KBM-7 (cell line): ENCODE results near the gene FAM76B.

Experiments used
- DNase-seq: peaks from one replicate; pipeline ENCODE4 v3.0.0-alpha.2; 2015
- in situ Hi-C: fragments of 300-500 bp; cut with MboI; formaldehyde crosslinking; loops from 2 replicates; pipeline ENCODE4 v1.14.3; 2020; ENCODE audit warnings: low sequenced_read_pairs, low pct_unique_long_range_greater_than_20kb, mixed read lengths

FAM76B gene

DNA sequence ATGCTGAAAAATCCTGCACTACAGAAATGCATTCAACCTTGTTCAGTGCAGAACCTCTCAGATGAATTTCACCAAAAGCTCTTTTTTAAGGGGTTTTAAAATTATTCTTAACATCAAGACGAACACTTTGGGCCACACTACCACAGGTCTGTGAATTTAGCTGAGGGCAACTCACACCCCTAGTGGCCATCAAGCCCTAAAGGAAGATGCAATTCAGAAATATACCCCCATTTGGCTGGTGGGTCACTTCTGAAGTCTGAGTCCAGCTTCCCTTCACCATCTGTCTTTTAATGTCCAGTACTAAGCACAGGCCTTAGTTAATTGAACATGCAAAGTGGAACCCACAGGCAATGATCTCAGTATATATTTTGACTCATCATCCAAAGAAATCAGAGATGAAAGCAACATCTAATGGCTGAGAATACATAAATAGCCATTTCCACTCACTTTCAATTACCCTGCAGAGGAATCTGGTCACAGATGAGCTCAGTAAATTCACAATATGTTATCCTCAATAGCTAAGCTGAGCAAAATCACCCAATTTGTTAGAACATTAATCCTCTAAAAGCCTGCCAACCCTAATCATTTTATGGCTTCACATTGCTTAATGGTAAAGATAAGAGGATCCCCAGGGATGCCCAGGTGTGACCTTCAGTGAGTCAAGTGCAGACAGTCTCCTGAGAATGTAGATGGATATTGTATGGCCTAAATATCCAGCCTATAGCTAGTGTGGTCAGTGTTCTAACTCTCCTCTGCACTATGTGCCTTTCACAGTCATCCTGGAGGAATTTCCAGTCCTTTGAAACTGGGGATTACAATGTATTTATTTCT lies 50.3 kb downstream of the FAM76B start:
- in situ Hi-C loops: no loop called here
- DNase-seq: no peak

DNA sequence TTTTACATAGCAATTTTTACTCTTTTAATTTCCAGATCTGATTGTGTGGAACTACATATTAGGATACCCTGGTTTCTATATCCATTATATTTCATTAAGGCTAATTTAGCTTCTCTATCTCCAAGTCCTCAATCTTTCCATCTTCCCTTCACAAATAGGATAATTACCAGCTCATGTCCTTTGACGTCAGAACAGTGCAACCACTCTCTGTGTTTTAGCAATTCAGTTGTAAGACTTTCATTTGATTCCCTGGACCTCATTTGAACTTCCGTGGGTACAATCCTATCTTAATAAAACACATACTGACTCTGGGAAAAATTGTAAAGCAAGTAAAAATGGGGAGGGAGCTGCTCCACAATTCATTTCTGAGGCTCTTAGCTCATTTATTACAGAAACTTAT lies 52.8 kb downstream of the FAM76B start:
- in situ Hi-C loops: no loop called here

DNA sequence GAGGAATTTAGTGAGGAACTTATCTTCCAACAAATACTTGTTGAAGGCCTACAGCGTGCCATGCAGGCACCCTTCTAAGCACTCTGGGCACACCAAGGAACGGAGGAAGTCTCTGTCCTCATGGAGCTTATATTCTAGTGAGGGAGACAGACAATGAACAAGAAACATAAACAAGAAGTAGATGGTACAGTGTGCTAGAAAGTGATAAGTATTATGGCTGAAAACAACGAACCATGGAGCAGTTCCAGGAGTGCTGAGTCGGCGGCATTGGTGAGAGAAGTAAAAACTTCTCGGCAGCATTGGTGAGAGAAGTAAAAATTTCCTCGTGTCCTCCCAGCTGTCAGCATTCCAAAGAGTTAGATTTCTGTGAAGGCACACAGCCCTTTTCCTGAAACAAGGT lies 53.2 kb downstream of the FAM76B start:
- in situ Hi-C loops: no loop called here
- DNase-seq: no peak

More for the DNA sequence above, 52.8 kb downstream of the FAM76B start:
- no peak for DNase-seq

DNA sequence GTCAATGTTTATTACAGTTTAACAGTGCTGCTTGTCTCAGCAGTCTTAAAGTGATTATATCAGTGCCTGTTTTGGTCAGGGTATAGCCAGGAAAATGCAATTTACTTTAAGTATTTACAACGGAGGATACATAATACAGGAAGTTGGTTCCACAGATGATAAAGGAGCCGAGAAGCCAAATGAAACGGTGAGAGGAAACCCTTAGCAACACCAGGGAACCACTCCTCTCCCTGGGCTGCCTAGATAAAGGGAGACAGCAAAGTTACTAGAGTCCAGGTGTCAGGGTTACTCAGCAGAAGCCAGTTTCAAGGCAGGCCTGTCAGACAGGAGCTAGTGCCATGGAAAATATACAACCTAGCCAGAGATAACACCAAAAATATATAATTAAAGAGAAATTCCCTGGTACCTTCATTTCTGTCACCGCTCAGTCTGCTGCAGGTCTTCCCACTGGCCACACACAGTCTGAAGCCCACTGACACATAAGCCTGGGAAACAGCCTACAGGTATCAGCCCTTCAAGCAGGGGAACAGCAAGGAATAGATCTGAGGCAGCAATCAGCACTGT lies 55.5 kb downstream of the FAM76B start:
- in situ Hi-C loops: no loop called here
- DNase-seq: peak; percentile 24

DNA sequence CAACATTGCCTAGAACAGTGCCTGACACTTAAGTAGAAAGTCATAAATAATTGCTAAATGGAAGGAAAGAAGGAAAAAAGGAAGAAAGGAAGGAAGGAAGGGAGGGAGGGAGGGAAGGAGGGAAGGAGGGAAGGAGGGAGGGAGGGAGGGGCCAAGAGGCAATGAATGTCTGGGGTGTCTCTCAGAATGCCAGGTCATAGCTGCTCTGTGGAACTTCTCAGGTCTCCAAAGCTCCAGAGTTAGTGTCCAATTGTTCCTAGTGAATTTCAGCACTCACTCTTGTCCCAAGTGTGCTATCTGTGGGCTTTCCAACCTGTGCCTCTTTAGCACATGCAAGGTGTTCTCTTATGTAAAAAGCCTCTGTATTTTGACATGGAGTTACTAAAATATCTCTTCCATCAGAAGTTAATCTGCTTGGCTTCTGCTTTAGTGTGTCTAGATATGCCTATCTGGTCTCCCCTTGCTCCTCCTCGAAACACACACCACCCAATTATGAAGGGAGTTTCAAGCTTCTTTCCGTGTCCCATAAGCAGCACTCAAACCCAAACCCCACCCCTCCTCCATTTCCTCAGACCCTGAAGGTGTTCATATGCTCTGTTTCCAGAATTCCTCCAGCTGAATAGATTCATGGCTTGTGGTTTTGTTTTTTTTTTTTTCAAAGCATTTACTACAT lies 56.5 kb downstream of the FAM76B start:
- in situ Hi-C loops: no loop called here

DNA sequence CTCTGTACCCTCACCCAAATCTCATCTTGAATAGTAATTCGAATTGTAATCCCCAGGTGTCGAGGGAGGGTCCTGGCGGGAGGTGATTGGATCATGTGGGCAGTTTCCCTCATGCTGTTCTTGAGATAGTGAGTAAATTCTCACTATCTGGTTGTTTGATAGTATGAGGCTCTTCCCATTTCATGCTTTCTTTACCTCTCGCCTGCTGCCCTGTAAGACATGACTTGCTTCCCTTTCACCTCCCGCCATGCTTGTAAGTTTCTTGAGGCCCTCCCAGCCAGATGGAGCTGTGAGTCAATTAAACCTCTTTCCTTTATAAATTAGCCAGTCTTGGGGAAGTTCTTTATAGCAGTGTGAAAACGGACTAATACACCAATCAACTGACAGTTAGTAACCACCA lies 60.1 kb downstream of the FAM76B start:
- in situ Hi-C loops: no loop called here
- no peak for DNase-seq

More for the DNA sequence above, 56.5 kb downstream of the FAM76B start:
- no peak for DNase-seq

DNA sequence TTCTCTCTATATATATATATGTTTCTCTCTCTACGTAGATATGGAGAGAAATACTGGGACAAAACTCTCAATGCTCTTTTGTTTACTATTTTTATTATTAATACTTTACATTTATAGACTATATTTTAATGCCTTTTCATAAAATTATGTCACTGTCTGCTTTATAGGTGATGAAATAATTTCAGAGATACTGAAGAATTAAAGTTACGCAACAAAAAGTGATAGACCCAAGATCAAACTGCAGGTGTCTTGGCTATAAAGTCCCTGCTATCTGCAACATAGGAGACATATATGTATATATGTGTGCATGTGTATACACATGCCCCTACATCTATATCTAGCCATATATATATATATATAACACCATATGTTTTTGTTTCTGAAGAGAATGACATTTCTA lies 60.8 kb downstream of the FAM76B start:
- DNase-seq: no peak
- in situ Hi-C loops: no loop called here

DNA sequence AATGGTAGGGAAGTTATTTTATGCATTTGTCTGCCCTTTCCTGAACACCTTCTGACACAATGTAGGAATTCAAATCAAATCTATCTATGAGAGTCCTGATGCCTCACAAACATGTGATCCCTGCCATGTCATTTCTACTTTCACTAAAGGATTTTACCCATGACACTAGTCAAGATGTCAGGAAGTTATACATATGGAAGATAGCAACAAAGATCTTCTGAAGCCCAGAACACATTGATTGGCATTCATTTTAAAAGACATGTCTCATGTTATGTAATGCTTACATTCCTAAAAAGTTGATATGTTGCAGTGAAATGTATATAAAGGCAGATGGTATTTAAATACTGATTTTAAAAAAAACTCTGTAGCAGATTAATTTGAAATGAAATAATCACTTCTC lies 61.5 kb downstream of the FAM76B start:
- in situ Hi-C loops: no loop called here
- no peak for DNase-seq

DNA sequence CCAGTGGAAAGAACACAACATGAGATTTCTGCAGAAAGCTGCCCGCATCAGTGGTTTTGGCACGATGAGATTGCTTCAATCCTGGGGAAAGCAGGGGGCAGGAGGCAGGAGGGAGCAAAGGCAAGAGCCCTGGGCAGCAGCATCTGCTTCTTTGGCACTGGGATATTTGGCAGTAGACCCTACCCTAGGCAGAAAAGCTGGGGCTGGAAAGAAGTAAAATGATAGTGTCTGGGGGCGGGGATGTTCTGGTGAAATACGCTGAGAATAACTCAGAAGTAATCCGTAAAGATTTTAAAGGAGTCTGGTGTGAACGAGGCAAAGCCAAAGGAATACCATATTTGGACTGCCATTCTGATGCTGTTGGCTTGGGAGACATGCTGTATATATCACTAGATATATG lies 62.0 kb downstream of the FAM76B start:
- DNase-seq: no peak
- in situ Hi-C loops: no loop called here

DNA sequence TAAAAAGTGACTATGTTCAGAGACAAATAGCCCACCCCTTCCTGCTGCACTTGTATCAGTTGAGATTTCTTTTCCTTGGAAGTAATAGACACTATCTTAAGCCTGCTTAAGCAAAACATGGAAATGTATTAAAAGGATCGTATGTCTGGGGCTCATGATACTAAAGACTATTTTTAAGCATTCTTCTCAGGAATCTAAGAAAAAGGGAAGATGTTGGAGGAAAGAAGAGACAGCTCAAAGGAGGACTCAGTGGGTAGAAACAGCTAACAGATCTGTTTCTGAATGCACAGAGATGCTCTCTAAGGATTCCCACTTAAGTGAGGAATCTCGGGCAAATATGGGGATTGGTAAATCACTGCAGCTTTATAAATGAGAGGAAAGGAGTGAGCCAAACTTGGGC lies 62.5 kb downstream of the FAM76B start:
- DNase-seq: no peak
- in situ Hi-C loops: no loop called here

DNA sequence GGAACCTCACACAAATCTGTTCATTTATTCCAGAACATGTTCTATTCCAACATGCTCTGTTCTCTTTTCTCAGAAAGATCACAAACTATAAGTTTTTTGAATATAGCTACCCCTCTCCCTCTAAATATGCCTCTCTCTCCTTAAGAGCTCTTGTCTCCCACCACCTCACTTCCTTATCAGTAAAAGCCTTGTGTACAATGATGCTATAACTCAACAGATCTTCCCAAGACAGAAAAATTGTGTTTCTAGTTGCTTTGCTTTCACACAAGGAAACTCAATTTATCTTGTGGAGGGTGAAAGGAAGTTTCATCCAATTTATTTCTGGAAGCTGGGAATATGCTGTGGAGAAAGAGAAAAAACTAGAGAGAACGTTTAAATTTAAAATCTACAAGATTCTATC lies 64.4 kb downstream of the FAM76B start:
- DNase-seq: no peak

DNA sequence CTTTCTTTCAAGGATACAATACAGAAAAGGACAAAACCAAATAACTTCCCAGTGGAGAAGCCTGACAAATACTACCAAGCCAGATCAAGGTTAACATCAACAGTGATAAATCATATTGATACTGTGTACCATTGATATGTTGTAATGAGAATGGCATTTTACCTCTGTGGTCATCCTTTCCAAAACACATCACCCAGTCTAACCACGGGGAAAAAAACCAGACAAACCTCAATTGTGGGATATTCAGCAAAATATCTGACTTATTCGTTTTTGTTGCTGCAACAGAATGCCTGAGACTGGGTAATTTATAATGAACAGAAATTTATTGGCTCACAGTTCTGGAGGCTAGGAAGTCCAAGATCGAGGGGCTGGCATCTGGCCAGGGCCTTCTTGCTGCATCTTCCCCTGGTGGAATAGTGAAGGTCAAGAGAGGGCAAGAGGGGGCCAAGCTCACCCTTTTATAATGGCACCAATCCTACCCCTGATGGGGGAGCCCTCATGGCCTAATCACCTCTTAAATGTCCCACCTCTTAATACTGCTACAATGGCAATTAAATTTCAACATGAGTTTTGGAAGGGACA lies 66.1 kb downstream of the FAM76B start:
- in situ Hi-C loops: no loop called here

More for the DNA sequence above, 64.4 kb downstream of the FAM76B start:
- in situ Hi-C loops: no loop called here

DNA sequence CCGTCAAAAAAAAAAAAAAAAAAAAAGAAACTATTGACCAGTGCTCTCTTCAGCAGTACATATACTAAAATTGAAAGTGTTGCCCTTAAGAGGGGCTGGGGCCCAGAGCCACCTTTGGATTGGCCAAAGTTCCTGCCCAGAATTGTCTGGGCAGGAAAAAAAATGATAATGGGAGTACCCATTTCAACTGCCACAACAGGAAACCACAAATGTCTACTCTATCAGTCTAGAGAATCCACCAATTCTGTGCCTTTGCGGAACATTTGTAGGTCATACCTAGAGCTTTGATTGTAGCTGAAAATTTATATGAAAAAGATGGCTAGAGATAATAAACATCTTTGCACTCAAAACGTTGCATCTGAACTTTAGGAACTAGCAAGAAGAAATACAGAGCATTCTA lies 69.4 kb downstream of the FAM76B start:
- peak; percentile 12 for DNase-seq

More for the DNA sequence above, 66.1 kb downstream of the FAM76B start:
- DNase-seq: no peak

More for the DNA sequence above, 69.4 kb downstream of the FAM76B start:
- in situ Hi-C loops: no loop called here
